ENCODE results near the gene MARK4.
"Not testable (repeated sequence)": the region's sequence is repeated elsewhere in the genome, so short reads cannot be mapped to it uniquely, and the experiment has no call there.

The MARK4 gene

GRCh38 chr19:45256836-45257235, 5.8 kb downstream of the MARK4 start:
- no peak for TF ChIP-seq CTCF (IDR thresholded peaks at IDR 0.05; ENCODE audit: borderline replicate concordance, insufficient read depth, low read depth, low read length)
- H3K4me3 ChIP-seq (ENCODE audit: low read depth, low read length) = no peak overlapping the region

GRCh38 chr19:45258862-45259261, 7.8 kb downstream of the MARK4 start:
- TF ChIP-seq CTCF (IDR thresholded peaks at IDR 0.05; ENCODE audit: borderline replicate concordance, insufficient read depth, low read depth, low read length) = no peak
- no peak overlapping the region for H3K4me3 ChIP-seq (ENCODE audit: low read depth, low read length)

- H3K4me3 ChIP-seq (ENCODE audit: low read depth, low read length) = no peak overlapping the region
- no peak for TF ChIP-seq CTCF (IDR thresholded peaks at IDR 0.05; ENCODE audit: borderline replicate concordance, insufficient read depth, low read depth, low read length)
Measured at GRCh38 chr19:45262570-45262969, 11.5 kb downstream of the MARK4 start.

- TF ChIP-seq CTCF (IDR thresholded peaks at IDR 0.05; ENCODE audit: borderline replicate concordance, insufficient read depth, low read depth, low read length) = no peak
- no peak overlapping the region for H3K4me3 ChIP-seq (ENCODE audit: low read depth, low read length)
Measured at GRCh38 chr19:45263013-45263412, 11.9 kb downstream of the MARK4 start.

- TF ChIP-seq CTCF (IDR thresholded peaks at IDR 0.05; ENCODE audit: borderline replicate concordance, insufficient read depth, low read depth, low read length) = no peak
- no peak overlapping the region for H3K4me3 ChIP-seq (ENCODE audit: low read depth, low read length)
Measured at GRCh38 chr19:45264781-45265317, 13.8 kb downstream of the MARK4 start.

- TF ChIP-seq CTCF (IDR thresholded peaks at IDR 0.05; ENCODE audit: borderline replicate concordance, insufficient read depth, low read depth, low read length) = no peak
- no peak overlapping the region for H3K4me3 ChIP-seq (ENCODE audit: low read depth, low read length)
Measured at GRCh38 chr19:45265375-45265774, 14.3 kb downstream of the MARK4 start.

GRCh38 chr19:45267296-45267695, 16.2 kb downstream of the MARK4 start:
- TF ChIP-seq CTCF (IDR thresholded peaks at IDR 0.05; ENCODE audit: borderline replicate concordance, insufficient read depth, low read depth, low read length) = no peak
- H3K4me3 ChIP-seq (ENCODE audit: low read depth, low read length) = no peak overlapping the region

- not testable (repeated sequence) for H3K4me3 ChIP-seq (ENCODE audit: low read depth, low read length)
Measured at GRCh38 chr19:45269939-45270338, 18.9 kb downstream of the MARK4 start.
